ENCODE results near the gene MYO1B.

The MYO1B gene

GRCh38 chr2:191244350-191244749 lies 854 bp upstream of the MYO1B start:
- in situ Hi-C loops (cut with MboI; ENCODE audit: low sequenced_read_pairs, unreplicated experiment), result no loop called here
- TF ChIP-seq, protein P1, sequence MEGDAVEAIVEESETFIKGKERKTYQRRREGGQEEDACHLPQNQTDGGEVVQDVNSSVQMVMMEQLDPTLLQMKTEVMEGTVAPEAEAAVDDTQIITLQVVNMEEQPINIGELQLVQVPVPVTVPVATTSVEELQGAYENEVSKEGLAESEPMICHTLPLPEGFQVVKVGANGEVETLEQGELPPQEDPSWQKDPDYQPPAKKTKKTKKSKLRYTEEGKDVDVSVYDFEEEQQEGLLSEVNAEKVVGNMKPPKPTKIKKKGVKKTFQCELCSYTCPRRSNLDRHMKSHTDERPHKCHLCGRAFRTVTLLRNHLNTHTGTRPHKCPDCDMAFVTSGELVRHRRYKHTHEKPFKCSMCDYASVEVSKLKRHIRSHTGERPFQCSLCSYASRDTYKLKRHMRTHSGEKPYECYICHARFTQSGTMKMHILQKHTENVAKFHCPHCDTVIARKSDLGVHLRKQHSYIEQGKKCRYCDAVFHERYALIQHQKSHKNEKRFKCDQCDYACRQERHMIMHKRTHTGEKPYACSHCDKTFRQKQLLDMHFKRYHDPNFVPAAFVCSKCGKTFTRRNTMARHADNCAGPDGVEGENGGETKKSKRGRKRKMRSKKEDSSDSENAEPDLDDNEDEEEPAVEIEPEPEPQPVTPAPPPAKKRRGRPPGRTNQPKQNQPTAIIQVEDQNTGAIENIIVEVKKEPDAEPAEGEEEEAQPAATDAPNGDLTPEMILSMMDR (IDR thresholded peaks at IDR 0.05; ENCODE audit: borderline replicate concordance, control extremely low read depth, extremely low read depth, insufficient read depth, missing control alignments), result no peak
- DNase-seq (ENCODE audit: low spot score), result no peak

- no peak for DNase-seq (ENCODE audit: low spot score)
- in situ Hi-C loops (cut with MboI; ENCODE audit: low sequenced_read_pairs, unreplicated experiment), result no loop called here
- TF ChIP-seq, protein P1 (IDR thresholded peaks at IDR 0.05; ENCODE audit: borderline replicate concordance, control extremely low read depth, extremely low read depth, insufficient read depth, missing control alignments), result no peak
Measured at GRCh38 chr2:191245869-191246531, 796 bp downstream of the MYO1B start.

- no peak for DNase-seq (ENCODE audit: low spot score)
- TF ChIP-seq, protein P1 (IDR thresholded peaks at IDR 0.05; ENCODE audit: borderline replicate concordance, control extremely low read depth, extremely low read depth, insufficient read depth, missing control alignments), result no peak
- in situ Hi-C loops (cut with MboI; ENCODE audit: low sequenced_read_pairs, unreplicated experiment), result no loop called here
Measured at GRCh38 chr2:191246820-191247380, 1.7 kb downstream of the MYO1B start.

DNA sequence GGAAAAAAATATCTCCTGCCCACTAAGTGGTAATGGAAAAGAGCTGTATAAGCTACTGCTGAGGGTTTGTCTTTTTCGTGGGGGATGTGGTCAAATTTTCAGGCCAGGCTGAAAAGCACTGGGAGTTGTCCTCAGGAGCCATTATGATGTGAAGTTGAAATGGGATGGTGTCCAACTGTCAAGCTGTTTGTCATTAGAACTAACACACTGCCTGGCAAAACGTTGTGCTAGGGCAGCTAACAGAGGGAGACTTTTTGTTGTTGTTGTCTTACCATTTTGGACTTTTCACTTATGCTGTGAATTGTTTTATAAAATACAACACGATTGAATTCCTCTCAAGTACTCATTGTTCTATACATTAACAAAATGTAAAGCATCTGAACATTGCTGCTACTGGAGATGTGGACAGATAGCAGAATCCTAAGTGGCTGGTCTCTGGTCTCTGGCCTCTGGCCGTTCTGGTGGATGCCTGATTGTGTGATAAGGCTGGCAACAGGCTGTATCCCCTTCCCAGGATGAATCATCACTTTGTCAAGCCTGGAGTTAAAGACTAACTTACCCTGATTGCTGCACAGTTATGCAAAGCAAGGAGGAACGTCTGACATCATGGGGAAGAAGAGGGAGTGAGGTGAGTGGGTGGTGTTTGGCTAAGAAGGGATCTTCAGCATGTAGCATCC lies 2.3 kb downstream of the MYO1B start:
- in situ Hi-C loops (cut with MboI; ENCODE audit: low sequenced_read_pairs, unreplicated experiment), result no loop called here
- TF ChIP-seq, protein P1 (IDR thresholded peaks at IDR 0.05; ENCODE audit: borderline replicate concordance, control extremely low read depth, extremely low read depth, insufficient read depth, missing control alignments), result no peak
- no peak for DNase-seq (ENCODE audit: low spot score)

- TF ChIP-seq, protein P1 (IDR thresholded peaks at IDR 0.05; ENCODE audit: borderline replicate concordance, control extremely low read depth, extremely low read depth, insufficient read depth, missing control alignments), result no peak
- in situ Hi-C loops (cut with MboI; ENCODE audit: low sequenced_read_pairs, unreplicated experiment), result no loop called here
- DNase-seq (ENCODE audit: low spot score), result no peak
Measured at GRCh38 chr2:191249156-191249813, 4.1 kb downstream of the MYO1B start.

DNA sequence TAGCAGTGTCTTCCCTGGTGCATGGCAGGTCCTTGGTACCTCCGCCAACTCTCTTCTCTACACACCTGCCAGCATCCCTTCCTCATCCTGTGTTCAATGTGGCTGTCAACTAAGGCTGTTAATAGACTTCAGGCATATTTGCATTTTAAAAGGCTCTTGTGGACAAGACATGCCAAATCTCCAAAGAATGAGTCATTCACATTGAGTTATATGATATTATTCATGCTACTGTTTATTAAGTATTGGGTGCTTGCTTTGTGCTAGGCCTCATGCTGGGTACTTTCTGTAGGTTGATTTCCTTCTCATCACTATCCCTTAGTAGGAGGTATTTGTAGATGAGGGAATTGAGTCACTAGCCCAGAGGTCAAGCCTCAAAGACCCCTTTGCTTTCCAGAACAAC lies 5.2 kb downstream of the MYO1B start:
- in situ Hi-C loops (cut with MboI; ENCODE audit: low sequenced_read_pairs, unreplicated experiment), result no loop called here
- no peak for DNase-seq (ENCODE audit: low spot score)
- TF ChIP-seq, protein P1 (IDR thresholded peaks at IDR 0.05; ENCODE audit: borderline replicate concordance, control extremely low read depth, extremely low read depth, insufficient read depth, missing control alignments), result no peak
